Endothelial cell (in vitro differentiated cells): ENCODE results near the gene TTLL9. TPM values are rescaled to one million over a fixed set of nuclear protein-coding genes. Genes with fewer than 3 reads are reported as not detected.

Source experiments
- DNase-seq: peaks from one replicate; pipeline ENCODE4 v3.0.0; 2021; ENCODE audit warnings: low spot score
- H3K27ac Mint-ChIP-seq: one replicate; pipeline ENCODE4 v1.8.0; 2021; ENCODE audit warnings: mixed read lengths, inconsistent platforms; ENCODE audit not compliant: unreplicated experiment
- H3K27me3 Mint-ChIP-seq: one replicate; pipeline ENCODE4 v1.8.0; 2021; ENCODE audit warnings: mild to moderate bottlenecking, moderate library complexity, mixed read lengths, inconsistent platforms; ENCODE audit not compliant: unreplicated experiment
- H3K36me3 Mint-ChIP-seq: one replicate; pipeline ENCODE4 v1.8.0; 2021; ENCODE audit warnings: mild to moderate bottlenecking, low read depth, mixed read lengths, inconsistent platforms; ENCODE audit not compliant: unreplicated experiment
- H3K4me1 Mint-ChIP-seq: one replicate; pipeline ENCODE4 v1.8.0; 2021; ENCODE audit warnings: mild to moderate bottlenecking, mixed read lengths, inconsistent platforms; ENCODE audit not compliant: unreplicated experiment
- H3K4me3 Mint-ChIP-seq: one replicate; pipeline ENCODE4 v1.8.0; 2021; ENCODE audit warnings: mild to moderate bottlenecking, mixed read lengths, inconsistent platforms; ENCODE audit not compliant: unreplicated experiment
- H3K9me3 Mint-ChIP-seq: one replicate; pipeline ENCODE4 v1.8.0; 2021; ENCODE audit warnings: mixed read lengths, inconsistent platforms; ENCODE audit not compliant: unreplicated experiment
- CTCF ChIP-seq: fragments of 200-600 bp; sonication (generic); IDR thresholded peaks from one replicate; pipeline ENCODE4 v1.5.0; 2021; ENCODE audit warnings: antibody characterized with exemption; ENCODE audit not compliant: unreplicated experiment
- total RNA-seq: library from RNA; stranded (reverse); fragmentation: NEBNext Ultra II Directional; extraction: Animal tissue kit (Norgen Biotek cat#: 25700); gene quantifications from one replicate; pipeline ENCODE4 v1.2.1, GENCODE V29; 2021; ENCODE audit not compliant: unreplicated experiment

TTLL9 gene
- total RNA-seq, 1 donor from 2014 or later = 0.46 TPM

DNA sequence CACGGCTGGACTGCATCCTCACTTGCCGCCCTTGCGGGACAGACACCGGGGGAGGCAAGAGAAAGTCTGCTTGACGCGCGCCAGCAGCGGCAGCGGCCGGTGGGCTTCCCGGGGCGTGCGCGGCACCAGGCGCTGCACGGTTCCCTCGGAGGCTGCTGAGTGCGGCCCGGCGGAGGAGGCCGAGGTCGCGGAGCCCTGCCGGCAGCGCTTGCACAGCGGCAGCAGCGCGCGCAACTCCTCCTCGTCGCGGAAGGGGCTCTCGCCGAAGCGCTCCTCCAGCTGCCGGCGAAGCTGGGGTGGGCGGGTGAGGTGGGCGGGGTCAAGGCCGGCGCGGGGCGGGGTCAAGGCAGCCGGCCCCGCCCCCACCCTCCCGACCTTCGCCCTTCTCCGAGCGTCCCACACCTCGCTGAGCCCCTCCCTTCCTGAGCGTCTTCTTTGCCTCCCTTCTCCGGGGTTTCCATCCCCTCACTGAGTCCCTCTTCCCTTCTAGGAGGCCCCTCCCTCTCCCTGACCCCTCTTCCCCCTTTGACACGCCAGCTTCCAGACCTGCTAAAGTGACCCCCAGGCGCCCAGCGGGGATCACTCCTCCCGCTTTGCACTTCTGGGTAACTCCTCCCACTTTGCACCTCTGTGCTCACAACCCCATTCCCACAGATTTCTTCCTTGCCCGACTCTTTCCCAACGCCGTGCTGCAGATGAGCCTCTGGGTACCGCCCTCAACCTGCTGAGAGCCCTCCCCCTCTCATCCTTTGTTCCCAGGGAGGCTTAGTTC is 8.9 kb upstream of the TTLL9 start:
- Mint-ChIP-seq H3K36me3 (peaks cover 4% of the 10 kb centered on the region), H3K9me3 (no peaks in the 10 kb centered on the region), H3K4me1 (peaks cover 8% of the 10 kb centered on the region), H3K27ac (peak overlapping the region; percentile 65), H3K27me3 (peaks cover 18% of the 10 kb centered on the region), H3K4me3 (peak overlapping the region; percentile 92)
- TF ChIP-seq CTCF = no peak
- peak; percentile 81 for DNase-seq

- Mint-ChIP-seq H3K27me3 (peaks cover 18% of the 10 kb centered on the region), H3K36me3 (peaks cover 4% of the 10 kb centered on the region), H3K4me3 (peak overlapping the region; percentile 92), H3K4me1 (peaks cover 8% of the 10 kb centered on the region), H3K9me3 (no peaks in the 10 kb centered on the region), H3K27ac (peak overlapping the region; percentile 65)
- no peak for DNase-seq
- no peak for TF ChIP-seq CTCF
These were observed 8.3 kb upstream of the TTLL9 start for GRCh38 chr20:31862157-31862470.

- Mint-ChIP-seq H3K9me3 (no peaks in the 10 kb centered on the region), H3K27me3 (peaks cover 18% of the 10 kb centered on the region), H3K27ac (no peak overlapping the region), H3K4me1 (peaks cover 8% of the 10 kb centered on the region), H3K36me3 (peaks cover 2% of the 10 kb centered on the region), H3K4me3 (peak overlapping the region; percentile 65)
- DNase-seq = no peak
- no peak for TF ChIP-seq CTCF
These were observed 7.9 kb upstream of the TTLL9 start for GRCh38 chr20:31862506-31862905.

- peak overlapping the region; percentile 65 for H3K4me3 Mint-ChIP-seq
- H3K27me3 Mint-ChIP-seq = peaks cover 18% of the 10 kb centered on the region
- H3K4me1 Mint-ChIP-seq = peaks cover 8% of the 10 kb centered on the region
- no peak for TF ChIP-seq CTCF
- H3K27ac Mint-ChIP-seq = no peak overlapping the region
- DNase-seq = no peak
- H3K9me3 Mint-ChIP-seq = no peaks in the 10 kb centered on the region
- H3K36me3 Mint-ChIP-seq = no peaks in the 10 kb centered on the region
These were observed 6.9 kb upstream of the TTLL9 start for GRCh38 chr20:31863296-31864085.
